GM13977 (cell line): ENCODE data around the gene NAXE.

Source experiments
- DNase-seq: peaks from one replicate; pipeline ENCODE4 v3.0.0; 2012; ENCODE audit warnings: low spot score
- CTCF ChIP-seq: IDR thresholded peaks from 2 replicates; pipeline ENCODE4 v1.5.1; 2012; ENCODE audit warnings: mild to moderate bottlenecking, control low read depth; ENCODE audit not compliant: insufficient read depth; ENCODE audit errors: extremely low read depth, missing control alignments
- in situ Hi-C: fragments of 300-500 bp; cut with MboI; formaldehyde crosslinking; loops from one replicate; pipeline ENCODE4 v1.12.0; 2022; ENCODE audit warnings: low sequenced_read_pairs, low pct_unique_long_range_greater_than_20kb, mixed read lengths, inconsistent platforms; ENCODE audit not compliant: unreplicated experiment

Gene NAXE

GRCh38 chr1:156560585-156561163 lies 30.9 kb upstream of the NAXE start:
- in situ Hi-C loops: no loop called here
- TF ChIP-seq CTCF: no peak
- no peak for DNase-seq

- DNase-seq: no peak
- in situ Hi-C loops: no loop called here
- TF ChIP-seq CTCF: no peak
Measured at GRCh38 chr1:156565519-156565918, 26.1 kb upstream of the NAXE start.

DNA sequence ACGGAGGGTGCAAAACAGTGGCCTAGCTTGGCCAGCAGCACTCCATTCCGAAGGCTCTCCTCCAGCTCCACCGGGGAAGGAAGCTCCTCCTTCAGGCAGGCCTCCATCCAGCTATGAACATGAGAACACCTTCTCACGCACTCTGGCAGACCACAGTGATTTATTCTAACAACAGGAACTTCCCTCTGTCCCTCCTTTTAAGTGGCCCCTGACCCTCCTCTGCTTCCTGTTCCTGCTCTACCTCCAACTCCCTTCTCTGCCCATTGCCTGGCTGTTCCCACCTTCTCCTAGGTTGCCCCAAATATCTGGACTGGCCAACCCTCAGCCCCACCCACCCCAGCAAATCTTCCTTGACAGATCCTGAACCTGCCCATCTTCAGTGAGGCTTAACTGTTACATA lies 25.1 kb upstream of the NAXE start:
- in situ Hi-C loops: no loop called here
- TF ChIP-seq CTCF: no peak
- DNase-seq: no peak

DNA sequence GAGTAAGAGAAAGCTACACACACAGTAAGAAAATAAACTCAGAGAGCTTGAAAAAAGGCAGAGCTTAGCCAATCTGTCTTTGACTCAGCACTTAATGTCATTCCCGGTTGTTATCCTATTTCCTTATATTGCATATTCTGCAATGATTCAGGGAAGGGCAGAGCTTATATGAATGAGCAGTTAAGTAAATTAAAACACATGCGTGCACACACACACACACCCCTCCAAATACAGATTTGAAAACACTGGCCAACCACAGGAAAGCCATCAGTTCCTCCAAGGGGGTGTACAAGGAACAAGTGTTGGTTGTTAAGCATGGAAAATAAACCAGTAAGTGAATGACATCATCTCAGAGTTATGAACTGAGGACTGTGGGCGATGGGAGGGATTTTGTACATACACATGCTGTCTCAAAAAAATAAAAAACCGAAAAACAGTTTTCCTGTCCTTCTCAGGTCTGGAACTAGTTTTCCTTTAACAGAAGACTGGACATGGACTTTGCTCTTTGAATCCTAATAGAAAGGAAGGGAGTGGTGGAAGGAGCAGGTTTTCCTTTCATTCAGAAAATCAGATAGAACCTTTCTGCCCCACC lies 20.2 kb upstream of the NAXE start:
- no peak for DNase-seq
- TF ChIP-seq CTCF: no peak
- in situ Hi-C loops: no loop called here

DNA sequence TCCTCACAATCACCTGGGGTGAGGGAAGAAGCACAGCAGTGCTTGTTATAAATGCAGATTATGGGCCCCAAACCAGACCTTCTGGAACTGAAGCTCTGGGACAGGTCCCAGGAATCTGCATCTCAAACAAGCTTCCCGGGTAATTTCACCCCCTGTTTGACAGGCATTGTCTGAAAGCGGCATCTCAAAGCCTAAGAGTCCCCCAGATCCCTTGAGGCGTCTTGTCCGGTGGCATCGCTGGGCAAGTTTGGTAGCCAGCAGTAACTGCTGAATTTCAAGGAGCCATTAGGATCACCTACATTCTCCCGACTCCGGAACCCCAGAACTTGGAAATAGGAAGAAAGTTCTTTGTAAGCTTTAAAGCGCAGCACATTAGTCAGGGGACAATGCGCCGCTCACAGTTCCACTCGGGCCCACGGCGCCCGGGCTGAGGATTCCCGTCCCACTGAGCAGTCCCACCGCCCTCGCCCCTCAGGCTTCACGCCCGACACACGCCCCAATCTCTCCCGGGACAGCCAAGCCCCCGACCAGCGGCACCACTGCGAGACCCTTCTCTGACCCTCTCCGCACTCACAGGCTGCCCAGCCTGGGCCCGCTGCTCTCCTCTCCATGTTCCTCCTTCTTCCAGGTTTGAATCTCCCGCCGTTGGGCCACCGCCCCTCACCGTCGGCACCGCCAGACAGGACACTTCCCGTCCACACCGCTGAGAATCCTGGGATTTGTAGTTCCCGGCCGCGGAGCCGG lies 19.5 kb upstream of the NAXE start, which contains the start of gene IQGAP3:
TSS of gene IQGAP3 (minus strand) at position 647 of the 744 bp plus-strand sequence. CDS start at position 611, 36 bp downstream.
- DNase-seq: peak; percentile 91
- in situ Hi-C loops: no loop called here
- TF ChIP-seq CTCF: no peak

DNA sequence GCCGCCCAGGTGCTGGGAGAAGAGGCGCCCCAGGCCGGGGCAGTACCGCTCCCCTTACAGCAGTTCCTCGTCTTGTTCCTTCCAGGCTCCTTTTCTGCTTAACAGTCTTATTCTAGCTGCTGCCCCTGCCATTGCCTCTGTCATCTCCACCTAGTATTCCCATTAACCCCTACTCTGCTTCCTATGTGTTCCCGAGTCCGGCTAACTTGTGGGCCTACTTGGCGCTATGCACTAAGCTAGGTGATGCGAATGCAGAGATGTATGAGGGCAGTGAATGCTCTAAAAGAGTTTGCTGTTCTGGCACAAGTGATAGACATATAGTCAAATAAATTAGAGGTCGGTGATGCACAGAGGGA lies 18.9 kb upstream of the NAXE start:
- no peak for DNase-seq
- no peak for TF ChIP-seq CTCF
- in situ Hi-C loops: no loop called here
